Endometrial microvascular endothelial cells (primary cell): ENCODE measurements around the gene TMEM208. TPM values are rescaled to one million over a fixed set of nuclear protein-coding genes. Genes with fewer than 3 reads are reported as not detected.

Experiments
- in situ Hi-C: cut with HindIII; loops from 2 replicates; pipeline ENCODE4 v1.10.0; 2017; ENCODE audit warnings: low sequenced_read_pairs, low pct_unique_long_range_greater_than_20kb; ENCODE audit errors: inconsistent ontology term
- total RNA-seq: library from RNA; depleted of rRNA; stranded (reverse); fragments of >200 nt; gene quantifications from one replicate; pipeline ENCODE4 v1.2.3, GENCODE V29; 2015; ENCODE audit errors: inconsistent ontology term

Gene TMEM208
- total RNA-seq, 1 donor from 2014 or later = 41.0 TPM

GRCh38 chr16:67229906-67230808 lies 3.2 kb downstream of the TMEM208 start:
- in situ Hi-C loops = no loop called here

- in situ Hi-C loops = no loop called here
Measured at GRCh38 chr16:67230809-67231660, 4.1 kb downstream of the TMEM208 start.

- in situ Hi-C loops = no loop called here
Measured at GRCh38 chr16:67233596-67233995, 6.7 kb downstream of the TMEM208 start.

- in situ Hi-C loops = no loop called here
Measured at GRCh38 chr16:67234180-67234597, 7.3 kb downstream of the TMEM208 start.

GRCh38 chr16:67235816-67236562 lies 9.1 kb downstream of the TMEM208 start:
- in situ Hi-C loops = no loop called here

- in situ Hi-C loops = no loop called here
Measured at GRCh38 chr16:67236563-67237395, 9.8 kb downstream of the TMEM208 start.

GRCh38 chr16:67237396-67238277 lies 10.7 kb downstream of the TMEM208 start:
- in situ Hi-C loops = no loop called here

- in situ Hi-C loops = no loop called here
Measured at GRCh38 chr16:67238278-67238575, 11.3 kb downstream of the TMEM208 start.

GRCh38 chr16:67238806-67239470 lies 12.0 kb downstream of the TMEM208 start:
- in situ Hi-C loops = no loop called here

GRCh38 chr16:67240506-67240905 lies 13.6 kb downstream of the TMEM208 start:
- in situ Hi-C loops = no loop called here

GRCh38 chr16:67241008-67241900 lies 14.3 kb downstream of the TMEM208 start:
- in situ Hi-C loops = no loop called here

GRCh38 chr16:67242138-67242730 lies 15.3 kb downstream of the TMEM208 start:
- in situ Hi-C loops = no loop called here

GRCh38 chr16:67243481-67243880 lies 16.6 kb downstream of the TMEM208 start:
- in situ Hi-C loops = no loop called here

- in situ Hi-C loops = no loop called here
Measured at GRCh38 chr16:67244387-67245185, 17.7 kb downstream of the TMEM208 start.

GRCh38 chr16:67245186-67245585 lies 18.3 kb downstream of the TMEM208 start:
- in situ Hi-C loops = no loop called here
